HG02678 (cell line): ENCODE measurements around the gene SPOPL.

ENCODE experiments used
- ATAC-seq: cut with Tn5 transposase; IDR thresholded peaks from one replicate; pipeline ENCODE4 v1.9.1; 2021; ENCODE audit warnings: mild to moderate bottlenecking, moderate library complexity; ENCODE audit not compliant: unreplicated experiment

The SPOPL gene

DNA sequence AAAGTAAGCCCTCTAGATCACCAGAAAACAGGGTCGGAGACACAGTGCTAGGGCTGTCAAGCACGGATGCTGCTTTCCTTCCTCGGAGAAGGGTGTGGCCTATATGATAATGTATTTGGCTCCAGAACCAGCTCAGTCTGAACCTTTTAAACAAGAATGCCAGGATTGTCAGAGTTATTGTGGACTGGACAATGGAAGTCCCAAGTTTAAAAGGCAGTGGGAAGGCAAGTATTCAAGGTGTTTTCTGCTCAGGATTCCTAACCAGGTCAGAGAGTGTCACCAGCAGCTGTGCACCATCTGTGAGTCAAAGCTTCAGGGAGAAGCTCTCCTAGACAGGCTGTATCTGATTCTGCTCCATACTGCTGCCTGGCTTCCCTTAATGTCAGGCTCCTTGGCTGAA is 94.8 kb downstream of the SPOPL start:
- ATAC-seq = no peak

DNA sequence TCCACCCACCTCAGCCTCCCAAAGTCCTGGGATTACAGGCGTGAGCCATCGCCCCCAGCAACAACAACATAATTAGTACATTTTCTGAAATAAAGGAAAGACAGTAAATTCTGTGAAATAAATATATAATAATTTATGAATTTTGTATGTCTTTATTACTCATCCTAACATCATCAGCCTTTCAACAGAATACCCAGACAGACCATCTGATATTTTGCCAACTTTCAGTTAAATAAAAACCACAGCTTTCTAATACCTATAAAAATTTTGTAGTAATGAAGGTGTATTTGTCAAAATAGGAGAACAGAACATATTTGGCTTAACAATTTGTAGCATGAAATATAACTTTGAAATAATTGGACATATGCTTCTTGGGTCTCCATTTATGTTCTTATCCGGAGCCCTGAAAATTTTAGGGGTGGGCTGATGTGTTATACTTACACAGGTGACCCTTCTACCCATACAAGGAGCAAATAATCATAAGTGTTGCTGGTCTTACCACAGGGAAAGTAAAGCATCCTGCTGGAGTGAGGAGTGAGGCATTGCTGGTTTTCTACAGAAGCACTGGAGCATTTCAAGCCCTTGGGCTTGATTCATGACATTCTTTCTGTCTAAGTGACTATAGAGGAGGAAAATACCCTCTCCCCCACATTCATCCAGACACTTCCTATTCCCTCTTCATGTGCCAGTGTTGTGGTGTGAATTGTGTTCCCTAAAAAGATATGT is 99.3 kb downstream of the SPOPL start:
- no peak for ATAC-seq

DNA sequence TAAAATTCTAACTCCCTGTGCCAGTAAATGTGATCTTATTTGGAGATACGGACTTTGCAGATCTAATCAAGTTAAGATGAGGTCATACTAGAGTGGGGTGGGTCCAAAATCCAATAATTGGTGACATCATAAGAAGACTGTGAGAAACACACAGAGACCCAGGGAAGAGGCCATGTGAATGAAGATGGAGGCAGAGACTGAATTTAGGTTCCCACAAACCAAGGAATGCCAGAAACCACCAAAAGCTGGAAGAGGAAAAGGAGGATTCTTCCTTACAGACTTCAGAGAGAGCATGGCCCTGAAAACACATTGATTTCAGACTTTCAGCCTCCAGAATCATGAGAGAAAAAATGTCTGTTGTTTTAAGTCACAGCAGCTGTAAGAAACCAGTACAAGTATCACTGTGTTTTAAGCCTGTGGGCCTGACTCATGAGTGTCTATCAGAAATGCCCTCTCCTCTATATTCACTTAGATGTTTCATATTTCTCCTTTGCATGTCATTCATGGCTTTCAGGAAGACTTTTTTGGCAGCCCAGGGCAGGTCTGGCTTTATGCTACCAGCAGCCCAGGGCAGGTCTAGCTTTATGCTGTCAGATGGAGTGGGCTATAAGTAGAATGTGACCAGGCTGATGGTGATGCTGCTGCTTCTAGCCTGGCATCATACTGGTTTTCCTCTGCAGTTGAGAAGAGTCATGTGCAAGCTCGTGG is 100.0 kb downstream of the SPOPL start:
- ATAC-seq = no peak

DNA sequence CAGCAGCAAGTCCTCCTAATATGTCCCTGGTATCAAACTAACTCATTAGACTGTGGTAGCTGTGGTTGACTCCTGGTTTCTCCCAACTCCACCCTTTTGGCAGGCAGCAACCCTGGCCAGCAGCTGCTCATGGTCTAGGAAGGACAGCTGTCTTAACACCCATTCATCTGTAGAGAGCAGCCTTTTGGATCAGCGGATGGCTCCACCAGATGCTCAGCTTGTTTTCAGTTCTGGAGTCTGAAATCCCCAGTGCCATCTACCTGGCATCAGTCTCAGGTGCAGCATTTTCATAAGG is 100.5 kb downstream of the SPOPL start:
- ATAC-seq = no peak

DNA sequence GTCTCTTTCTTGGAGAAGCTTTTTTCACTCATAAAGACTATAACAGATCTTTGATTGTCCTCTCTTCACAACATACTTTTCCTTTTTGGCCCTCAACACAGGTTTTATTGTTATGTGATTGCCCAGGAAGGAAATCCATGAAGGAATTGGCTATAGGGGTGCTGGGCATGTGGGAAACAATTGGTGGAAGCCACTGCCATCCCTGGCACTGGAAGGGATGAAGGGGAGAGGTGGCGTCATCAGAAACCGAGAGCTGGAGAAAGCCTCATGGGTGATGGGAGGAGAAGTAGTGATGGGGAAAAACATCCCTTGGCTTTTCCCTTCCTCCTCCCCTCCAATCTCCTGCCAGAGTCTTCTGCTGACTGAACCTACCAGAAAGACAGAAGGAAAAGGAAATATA is 106.2 kb downstream of the SPOPL start:
- ATAC-seq = no peak

DNA sequence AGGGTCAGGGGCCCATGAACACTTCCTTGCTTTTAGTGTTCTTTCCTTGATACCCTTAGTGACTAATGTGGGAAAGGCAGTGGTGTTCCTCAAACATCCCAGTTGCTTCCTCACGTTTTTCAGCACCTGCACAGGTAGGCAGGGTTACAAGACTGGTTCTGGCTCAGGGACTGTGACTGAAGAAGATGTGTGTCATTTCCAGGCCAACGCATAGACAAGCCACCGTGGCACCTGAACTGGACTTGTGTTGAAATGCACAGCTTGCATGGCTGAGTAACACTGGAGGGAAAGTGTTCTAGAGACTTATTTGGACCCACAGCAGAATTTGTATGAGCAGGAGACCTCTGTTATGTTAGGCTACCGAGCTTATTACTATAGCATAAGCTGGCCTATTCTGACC is 107.9 kb downstream of the SPOPL start:
- no peak for ATAC-seq

DNA sequence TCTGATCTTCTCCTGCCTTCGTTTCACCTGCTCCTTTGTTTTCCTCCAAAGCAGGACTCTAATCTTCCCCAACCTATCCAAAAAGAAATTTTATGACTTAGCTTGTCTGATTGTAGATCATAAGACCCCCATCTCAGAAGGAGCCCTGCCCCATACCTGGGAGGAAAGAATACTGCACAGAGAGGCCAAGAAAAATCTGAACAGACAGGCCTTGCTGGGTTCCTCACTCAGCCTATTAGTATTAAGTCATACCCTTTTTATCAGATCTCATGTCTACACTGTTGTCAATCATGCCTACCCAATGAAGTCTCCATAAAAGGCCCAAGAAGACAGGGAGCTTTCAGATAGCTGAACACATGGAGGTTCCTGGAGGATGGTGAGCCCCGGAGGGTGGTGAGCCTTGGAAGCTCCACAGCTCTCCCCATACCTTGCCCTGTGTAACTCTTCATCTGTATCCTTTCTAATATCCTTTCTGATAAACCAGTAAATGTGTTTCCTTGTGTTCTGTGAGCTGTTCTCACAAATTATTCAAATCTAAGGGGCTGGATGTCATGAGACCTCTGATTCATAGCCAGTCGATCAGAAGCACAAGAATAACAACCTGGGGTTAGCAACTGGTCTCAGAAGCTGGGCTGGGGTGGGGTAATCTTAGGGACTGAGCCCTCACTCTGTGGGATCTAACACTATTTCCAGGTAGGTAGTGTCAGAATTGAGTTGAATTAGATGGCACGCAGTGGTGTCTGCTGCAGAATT is 108.8 kb downstream of the SPOPL start:
- no peak for ATAC-seq

DNA sequence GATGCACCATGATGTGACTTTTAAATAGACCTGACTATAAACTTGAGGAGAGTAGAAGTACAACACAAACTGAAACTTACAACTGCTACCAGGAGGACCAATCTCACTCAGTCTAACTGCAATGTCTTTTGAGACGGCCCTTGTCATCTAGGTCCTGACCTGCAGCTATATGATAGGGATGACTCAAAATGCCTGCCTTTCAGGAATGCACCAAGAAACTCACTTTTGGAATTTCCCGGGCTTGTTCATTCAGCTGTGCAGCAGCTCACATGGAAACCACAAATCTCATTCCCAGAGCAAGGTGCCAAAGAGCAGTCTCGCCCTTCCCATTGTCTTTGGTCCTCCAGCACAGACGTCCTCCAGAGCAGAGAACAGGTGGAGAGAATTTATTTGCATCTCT is 113.7 kb downstream of the SPOPL start:
- ATAC-seq = no peak

DNA sequence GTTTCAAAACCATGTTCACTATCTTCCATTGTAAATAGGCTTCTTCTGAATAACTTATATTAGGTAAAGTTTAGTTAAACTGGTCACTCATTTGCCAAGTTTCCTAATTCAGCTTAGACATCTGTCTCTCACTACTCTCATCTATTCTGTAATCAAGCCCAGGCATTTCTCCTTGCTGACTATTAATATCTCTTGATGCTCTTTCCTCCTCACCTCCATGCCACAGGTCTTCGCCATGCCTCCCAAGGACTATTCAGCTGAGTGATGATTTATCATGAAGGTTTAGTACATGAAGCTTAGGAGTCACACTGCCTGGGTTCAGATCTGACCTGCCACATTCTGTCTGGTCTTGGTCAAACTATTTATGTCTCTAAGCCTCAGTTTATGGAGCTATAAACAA is 115.5 kb downstream of the SPOPL start:
- no peak for ATAC-seq

DNA sequence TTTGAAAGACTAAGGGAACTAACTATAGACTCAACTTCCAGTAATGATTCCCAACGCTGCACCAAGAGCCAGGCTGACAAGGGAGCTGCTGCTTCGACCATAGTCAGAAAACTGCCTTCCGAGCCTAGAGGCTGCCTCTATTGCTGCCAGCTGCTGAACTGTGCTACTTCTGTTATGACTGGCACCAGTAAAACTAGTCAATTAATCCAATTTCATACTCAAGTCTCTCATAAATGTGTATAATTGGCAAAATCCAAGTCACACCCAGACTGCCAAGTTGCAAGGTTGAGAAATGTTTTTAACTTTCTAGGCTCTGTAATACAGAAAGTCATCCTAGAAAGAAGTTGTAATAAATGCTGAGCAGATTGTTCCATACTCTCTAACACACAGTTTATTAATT is 117.4 kb downstream of the SPOPL start:
- no peak for ATAC-seq

DNA sequence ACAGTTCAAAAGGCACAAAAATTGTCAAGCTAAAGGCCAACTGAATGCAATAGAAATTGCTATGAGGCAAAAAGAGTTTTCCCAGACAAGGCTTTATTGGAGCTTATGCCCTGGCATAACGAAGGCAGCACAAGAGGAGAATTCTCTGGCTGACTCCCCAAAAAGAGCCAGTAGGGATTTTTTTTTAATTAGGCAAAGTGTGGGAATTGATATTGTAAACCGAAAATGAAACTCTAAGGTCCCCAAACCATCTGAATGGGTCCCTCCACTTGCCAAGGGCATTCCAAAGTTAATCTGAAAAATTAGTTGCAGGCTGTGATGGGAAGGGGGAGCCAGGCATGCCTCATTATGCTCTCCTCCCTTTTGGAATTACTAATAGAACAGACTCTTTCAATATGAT is 118.9 kb downstream of the SPOPL start:
- ATAC-seq = no peak

DNA sequence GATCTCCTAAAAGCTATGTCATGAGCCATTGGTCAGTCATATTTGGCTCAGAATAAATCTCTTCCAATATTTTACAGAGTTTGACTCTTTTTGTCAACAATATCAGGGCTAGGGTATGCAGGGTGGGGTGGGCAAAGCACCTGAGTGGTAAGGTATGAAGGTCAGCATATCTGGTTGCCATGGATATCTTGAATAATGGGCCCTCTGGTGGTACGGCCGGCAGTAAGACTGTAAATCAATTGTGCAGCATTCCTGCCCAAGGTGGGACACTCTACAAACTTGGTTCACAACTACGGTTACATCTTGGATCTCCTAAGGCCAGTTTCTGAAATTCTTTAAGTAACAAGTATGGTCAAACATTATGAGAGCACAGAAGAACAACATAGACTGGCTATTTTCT is 119.6 kb downstream of the SPOPL start:
- ATAC-seq = no peak

DNA sequence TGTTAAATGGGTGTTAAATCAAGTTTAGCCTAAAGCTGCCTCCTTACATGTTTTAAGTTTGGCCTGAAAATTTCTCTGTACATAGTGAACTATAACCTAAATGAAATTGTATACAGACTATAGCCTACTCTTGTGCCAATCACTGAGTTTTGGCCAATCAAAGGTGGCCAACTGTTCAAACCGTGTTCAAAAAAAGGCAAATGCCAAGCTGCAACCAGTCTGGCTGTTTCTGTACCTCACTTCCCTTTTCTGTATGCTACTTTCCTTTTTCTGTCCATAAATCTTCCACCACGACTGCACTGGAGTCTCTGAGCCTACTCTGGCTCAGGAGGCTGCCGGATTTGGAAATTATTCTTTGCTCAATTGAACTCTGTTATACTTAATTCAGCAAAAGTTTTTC is 121.0 kb downstream of the SPOPL start:
- ATAC-seq = no peak
